Effector CD4-positive, alpha-beta T cell (primary cell): ENCODE results near the gene ZNF804B.

Source experiments
- DNase-seq: peaks from one replicate; pipeline ENCODE4 v3.0.0-alpha.2; 2020

The ZNF804B gene

DNA sequence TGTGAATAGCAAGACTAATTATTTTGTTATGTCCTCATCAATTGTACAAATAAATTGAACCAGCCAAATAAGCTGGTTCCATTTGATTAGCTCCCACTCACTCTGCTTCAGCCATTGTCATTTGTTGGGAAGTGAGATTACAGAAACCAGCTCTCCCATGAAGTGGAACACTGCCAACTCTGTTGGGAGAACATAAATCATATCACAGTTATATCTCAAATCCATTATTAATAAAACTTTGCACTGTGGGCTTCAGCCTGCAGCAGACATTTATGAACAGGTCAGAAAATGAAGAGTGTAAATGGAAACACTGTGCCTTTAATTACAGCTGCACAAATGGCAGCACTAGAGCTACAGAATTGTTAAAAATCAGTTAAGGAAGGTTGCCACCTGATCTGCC, 82.7 kb downstream of the ZNF804B start:
- DNase-seq, result no peak

DNA sequence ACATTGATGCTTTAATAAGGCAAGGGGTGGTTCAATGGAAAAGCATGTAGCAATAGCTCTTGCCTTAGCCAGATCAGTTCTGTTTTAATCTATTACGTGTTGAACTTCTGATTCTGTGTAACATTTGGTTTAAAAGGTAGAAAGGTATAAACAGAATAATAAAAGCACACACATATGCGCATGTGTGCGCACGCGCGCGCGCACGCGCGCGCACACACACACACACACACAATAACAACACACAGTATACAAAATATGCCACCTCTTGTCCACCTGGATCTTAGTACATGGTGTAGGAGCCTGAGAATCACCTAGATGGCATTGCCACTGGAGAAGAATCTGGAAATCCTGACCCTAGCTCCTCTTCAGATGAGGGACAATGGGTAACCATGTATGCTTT, 85.6 kb downstream of the ZNF804B start:
- no peak for DNase-seq

DNA sequence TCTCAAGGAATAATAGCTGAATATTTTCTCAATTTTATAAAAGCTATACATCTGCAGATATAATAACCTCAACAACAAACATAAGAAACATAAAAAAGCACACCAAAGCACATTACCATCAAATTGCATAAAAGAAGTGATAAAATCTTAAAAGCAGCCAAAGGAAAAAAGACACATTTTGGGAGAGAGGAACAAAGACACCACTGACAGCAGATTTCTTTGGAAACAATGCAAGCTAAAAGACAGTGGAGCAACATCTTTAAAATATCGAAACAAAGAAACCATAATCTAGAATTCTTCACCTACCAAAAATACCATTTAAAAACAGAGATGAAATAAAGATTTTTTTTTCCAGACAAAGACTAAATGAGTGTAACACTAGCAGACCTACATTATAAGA, 91.7 kb downstream of the ZNF804B start:
- DNase-seq, result no peak

GRCh38 chr7:88859288-88859687, 99.8 kb downstream of the ZNF804B start:
- no peak for DNase-seq

GRCh38 chr7:88866265-88866863, 106.9 kb downstream of the ZNF804B start:
- no peak for DNase-seq

GRCh38 chr7:88867158-88867557, 107.7 kb downstream of the ZNF804B start:
- no peak for DNase-seq

DNA sequence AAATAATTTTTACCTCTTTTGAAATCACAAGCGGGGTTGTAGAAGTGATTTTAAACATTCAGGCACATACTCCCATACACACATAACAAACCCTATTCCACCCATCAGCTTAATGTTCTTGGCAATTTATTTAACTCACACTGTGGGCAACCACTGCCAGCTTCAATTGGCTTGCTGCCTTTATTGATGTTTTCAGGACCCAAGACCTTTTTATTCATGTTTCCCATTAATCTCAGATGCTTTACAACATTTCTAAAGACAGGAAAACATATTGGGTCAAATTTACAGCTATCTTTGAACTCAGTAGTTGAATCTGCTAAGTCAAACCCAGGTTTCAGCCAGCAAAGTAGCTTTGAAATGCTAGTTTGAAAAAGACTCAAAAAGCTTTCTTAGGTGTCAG, 109.0 kb downstream of the ZNF804B start:
- DNase-seq, result no peak

DNA sequence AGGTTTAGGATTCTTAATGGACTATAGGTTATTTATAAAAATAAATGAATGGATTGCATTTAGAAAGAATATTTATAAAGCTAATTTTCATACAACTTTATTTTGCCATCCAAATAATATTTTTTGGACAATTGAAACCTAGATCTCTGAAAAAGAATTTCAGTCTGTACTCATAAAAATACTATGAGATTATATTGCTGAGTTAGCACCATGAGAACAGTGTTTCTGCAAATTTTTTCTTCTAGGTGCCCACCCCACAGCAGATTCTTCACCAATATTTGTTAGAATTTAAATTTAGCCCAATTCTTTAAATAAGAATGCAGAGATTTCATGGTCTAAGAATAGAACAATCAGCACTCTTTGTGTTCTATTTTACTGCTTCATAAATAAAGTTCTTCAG, 121.6 kb downstream of the ZNF804B start:
- DNase-seq, result no peak

- no peak for DNase-seq
Measured at GRCh38 chr7:88885131-88885530, 125.6 kb downstream of the ZNF804B start.

DNA sequence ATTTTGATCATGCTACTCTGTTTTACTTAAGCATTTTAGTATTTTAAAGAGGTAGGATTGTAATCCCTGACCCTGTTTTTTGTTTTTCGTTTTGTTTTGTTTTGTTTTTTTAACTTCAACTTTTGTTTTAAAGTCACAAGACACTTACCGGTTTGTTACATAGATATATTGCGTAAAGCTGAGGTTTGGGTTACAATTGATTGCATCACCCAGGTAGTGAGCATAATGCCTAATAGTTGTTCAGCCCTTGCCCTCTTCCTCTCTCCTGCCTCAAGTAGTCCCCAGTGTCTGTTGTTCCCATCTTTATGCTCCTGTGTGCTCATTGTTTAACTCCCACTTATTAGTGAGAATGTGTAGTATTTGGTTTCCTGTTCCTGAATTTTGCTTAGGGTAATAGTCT, 129.2 kb downstream of the ZNF804B start:
- no peak for DNase-seq

GRCh38 chr7:88910516-88910915, 151.0 kb downstream of the ZNF804B start:
- no peak for DNase-seq

- no peak for DNase-seq
Measured at GRCh38 chr7:88912852-88913251, 153.4 kb downstream of the ZNF804B start.

DNA sequence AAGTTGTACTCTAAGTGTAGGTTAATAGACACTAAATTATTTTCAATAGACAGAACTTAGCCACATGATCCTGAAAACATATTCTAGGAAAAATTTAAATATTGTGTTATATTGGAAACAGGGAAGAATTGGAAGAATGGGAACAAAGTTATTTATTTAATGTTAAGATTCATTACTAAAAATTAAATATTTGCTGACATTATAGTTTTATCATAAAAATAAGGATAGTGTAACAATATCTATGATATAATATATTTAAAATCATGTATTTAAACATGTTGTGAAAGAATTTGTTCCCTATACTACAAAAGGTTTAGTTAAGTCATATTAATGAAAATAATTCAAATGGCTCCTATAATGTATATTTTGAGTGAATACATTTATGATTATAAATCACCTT, 156.1 kb downstream of the ZNF804B start:
- DNase-seq, result no peak

- no peak for DNase-seq
Measured at GRCh38 chr7:88919478-88920131, 160.1 kb downstream of the ZNF804B start.

- no peak for DNase-seq
Measured at GRCh38 chr7:88922944-88923343, 163.4 kb downstream of the ZNF804B start.

DNA sequence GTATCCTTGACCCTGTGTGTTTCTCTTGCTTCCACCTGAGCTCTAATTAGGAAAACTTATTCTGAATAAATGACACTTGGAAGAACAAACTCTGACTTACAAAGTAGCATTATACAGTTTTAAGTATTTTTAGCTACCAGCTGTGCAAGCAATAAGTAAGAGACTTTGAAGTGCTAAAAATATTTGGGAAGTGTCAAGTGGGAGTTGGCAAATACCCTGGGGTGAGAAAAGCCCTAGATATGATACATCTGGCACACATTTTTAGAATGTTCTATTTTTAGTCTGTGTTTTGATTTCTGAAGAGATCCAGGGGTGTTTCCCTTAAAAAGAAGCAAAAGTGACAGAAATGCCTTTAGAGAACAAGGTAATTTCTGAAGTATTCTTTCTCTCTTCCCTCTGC, 168.8 kb downstream of the ZNF804B start:
- no peak for DNase-seq

- no peak for DNase-seq
Measured at GRCh38 chr7:88929719-88930118, 170.2 kb downstream of the ZNF804B start.

DNA sequence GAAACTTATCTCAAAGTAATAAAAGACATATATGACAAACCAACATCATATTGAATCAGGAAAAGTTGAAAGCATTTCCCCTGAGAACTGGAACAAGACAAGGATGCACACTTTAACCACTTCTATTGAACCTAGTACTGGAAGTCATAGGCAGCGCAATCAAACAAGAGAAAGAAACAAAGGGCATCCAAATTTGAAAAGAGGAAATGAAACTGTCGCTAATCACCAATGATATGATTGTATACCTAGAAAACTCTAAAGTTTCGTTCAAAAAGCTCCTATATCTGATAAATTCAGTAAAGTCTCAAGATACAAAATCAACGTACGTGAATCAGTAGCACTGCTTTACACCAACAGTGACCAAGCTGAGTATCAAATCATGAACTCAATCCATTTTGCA, 173.8 kb downstream of the ZNF804B start:
- DNase-seq, result no peak

- no peak for DNase-seq
Measured at GRCh38 chr7:88942815-88943501, 183.5 kb downstream of the ZNF804B start.

DNA sequence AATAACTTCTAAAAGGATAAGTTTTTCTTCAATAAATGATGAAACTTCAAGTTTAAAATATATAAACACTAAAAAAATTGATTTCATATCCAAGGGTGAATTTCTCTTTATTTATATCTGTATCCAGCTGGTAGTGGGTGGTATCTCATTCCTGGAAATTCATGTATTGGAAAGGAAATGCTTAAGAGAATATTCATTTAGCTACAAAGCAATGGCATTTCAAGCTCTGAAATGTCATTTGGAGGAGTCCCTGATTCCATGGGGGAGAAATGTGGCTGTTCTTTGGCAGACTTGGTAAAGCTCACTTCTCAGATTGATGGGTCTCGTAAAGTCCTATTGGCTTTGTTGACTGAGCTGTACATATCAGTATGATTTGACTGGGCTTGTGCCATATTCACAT, 192.3 kb downstream of the ZNF804B start:
- DNase-seq, result no peak

GRCh38 chr7:88964418-88964817, 204.9 kb downstream of the ZNF804B start:
- no peak for DNase-seq

- no peak for DNase-seq
Measured at GRCh38 chr7:88965371-88965770, 205.9 kb downstream of the ZNF804B start.

- DNase-seq, result no peak
Measured at GRCh38 chr7:88967432-88967831, 207.9 kb downstream of the ZNF804B start.

- no peak for DNase-seq
Measured at GRCh38 chr7:88969167-88969566, 209.7 kb downstream of the ZNF804B start.
